ENCODE measurements around the gene STAP2. TPM values are rescaled to one million over a fixed set of nuclear protein-coding genes. Genes with fewer than 3 reads are reported as not detected.
"Not testable (repeated sequence)": the region's sequence is repeated elsewhere in the genome, so short reads cannot be mapped to it uniquely, and the experiment has no call there.

Gene STAP2
- total RNA-seq, 4 donors from 2014 or later = 4.6 to 18.8 (median 7.7) TPM

- no peak for TF ChIP-seq CTCF (IDR thresholded peaks at IDR 0.05)
- DNase-seq (ENCODE audit: low spot score) (no peak), ATAC-seq (ENCODE audit: low FRiP score) (no peak)
Measured at GRCh38 chr19:4352701-4353121, 14.1 kb upstream of the STAP2 start.

- ATAC-seq (ENCODE audit: low FRiP score) (no peak), DNase-seq (ENCODE audit: low spot score) (no peak)
- TF ChIP-seq CTCF (IDR thresholded peaks at IDR 0.05) = no peak
Measured at GRCh38 chr19:4350726-4351125, 12.1 kb upstream of the STAP2 start.

DNA sequence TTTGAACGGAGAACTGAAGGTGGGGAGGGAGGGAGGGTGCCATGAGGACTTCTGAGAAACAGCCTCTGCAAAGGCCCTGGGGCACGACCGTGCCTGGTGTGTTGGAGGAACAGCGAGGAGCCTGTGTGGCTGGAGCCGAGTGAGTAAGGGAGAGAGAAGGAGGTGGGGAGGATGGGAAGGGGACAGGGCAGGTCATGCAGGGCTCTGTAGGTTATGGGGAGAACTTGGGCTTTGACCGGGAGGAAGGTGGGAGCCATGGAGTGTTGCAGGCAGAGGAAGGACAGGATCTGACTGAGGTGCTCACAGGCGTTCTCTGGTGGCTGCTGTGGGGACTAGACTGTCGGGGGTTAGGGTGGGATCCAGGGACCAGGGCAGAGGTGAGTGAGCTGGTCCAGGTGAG lies 11.5 kb upstream of the STAP2 start:
- no peak for ATAC-seq (ENCODE audit: low FRiP score)
- no peak for DNase-seq (ENCODE audit: low spot score)
- TF ChIP-seq CTCF (IDR thresholded peaks at IDR 0.05) = no peak

DNA sequence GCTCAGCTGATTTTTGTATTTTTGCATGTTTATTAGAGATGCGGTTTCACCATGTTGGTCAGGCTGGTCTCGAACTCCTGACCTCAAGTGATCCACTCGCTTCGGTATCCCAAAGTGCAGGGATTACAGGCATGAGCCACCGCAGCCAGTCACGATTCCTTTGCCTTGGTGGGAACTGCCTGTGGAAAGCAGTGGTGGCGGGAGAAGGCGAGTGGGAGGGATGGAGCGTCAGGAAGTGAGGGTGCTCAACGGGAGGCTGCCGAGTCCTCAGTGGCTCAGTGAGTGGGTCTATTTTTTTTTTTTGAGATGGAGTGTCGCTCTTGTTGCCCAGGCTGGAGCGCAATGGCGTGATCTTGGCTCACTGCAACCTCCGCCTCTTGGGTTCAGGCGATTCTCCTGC lies 10.6 kb upstream of the STAP2 start:
- DNase-seq (ENCODE audit: low spot score); ATAC-seq (ENCODE audit: low FRiP score): not testable (repeated sequence)

- TF ChIP-seq CTCF (IDR thresholded peaks at IDR 0.05) = no peak
- ATAC-seq (ENCODE audit: low FRiP score) (no peak), DNase-seq (ENCODE audit: low spot score) (no peak)
Measured at GRCh38 chr19:4347521-4347920, 8.9 kb upstream of the STAP2 start.

DNA sequence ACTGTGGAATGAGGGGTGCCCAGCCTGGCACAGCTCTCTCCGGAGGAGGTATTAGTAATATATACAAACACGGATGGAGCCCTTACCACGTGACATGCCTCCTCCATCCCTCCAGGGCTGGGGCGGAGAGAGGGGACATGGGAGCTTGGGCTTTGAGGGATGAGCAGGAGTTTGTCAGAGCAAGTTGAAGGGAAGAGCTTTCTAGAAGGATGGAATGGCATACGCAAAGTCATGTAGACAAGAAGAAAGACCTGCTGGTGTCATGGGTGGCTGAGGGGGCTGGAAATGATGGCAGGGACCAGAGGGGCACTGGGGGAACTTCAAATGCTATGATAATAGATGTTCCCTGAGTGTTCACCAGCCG lies 7.4 kb upstream of the STAP2 start:
- TF ChIP-seq CTCF (IDR thresholded peaks at IDR 0.05) = no peak
- ATAC-seq (ENCODE audit: low FRiP score) (no peak), DNase-seq (ENCODE audit: low spot score) (no peak)

DNA sequence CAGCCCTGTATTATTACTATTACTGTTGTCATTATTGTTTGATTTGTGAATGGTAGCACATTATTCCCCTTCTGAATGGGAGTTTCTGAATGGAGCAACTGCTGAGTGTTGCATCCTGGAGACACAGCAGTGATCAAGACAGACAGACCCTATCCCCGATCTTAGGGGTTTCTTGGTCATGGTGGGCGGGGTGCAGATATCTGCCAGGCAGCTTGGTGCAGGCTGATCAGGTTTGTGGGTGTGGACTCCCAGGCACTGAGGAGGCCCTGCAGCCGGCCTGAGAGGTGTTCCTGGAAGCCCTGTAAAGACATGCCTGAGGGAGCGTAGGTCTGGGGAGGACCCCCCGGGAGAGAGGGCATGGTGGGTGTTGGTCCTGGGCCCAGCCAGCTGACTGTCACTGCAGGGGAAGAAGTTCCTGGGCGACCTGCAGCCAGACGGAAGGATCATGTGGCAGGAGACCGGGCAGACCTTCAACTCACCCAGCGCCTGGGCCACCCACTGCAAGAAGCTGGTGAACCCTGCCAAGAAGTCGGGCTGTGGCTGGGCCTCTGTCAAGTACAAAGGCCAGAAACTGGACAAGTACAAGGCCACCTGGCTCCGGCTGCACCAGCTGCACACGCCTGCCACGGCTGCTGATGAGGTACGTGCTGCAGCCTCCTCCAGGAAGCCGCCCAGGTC lies 6.9 kb upstream of the STAP2 start:
- ATAC-seq (ENCODE audit: low FRiP score) = no peak

More for the DNA sequence above, 6.9 kb upstream of the STAP2 start:
- no peak for DNase-seq (ENCODE audit: low spot score)
- no peak for TF ChIP-seq CTCF (IDR thresholded peaks at IDR 0.05)
